NCI-H187 treated with DMSO at 0.1 percent for 48 hours (cell line): ENCODE measurements around the gene C20orf204.

Experiments
- DNase-seq: peaks from one replicate; lab custom pipeline; 2025; lab: John Stamatoyannopoulos, UW

Gene C20orf204

DNA sequence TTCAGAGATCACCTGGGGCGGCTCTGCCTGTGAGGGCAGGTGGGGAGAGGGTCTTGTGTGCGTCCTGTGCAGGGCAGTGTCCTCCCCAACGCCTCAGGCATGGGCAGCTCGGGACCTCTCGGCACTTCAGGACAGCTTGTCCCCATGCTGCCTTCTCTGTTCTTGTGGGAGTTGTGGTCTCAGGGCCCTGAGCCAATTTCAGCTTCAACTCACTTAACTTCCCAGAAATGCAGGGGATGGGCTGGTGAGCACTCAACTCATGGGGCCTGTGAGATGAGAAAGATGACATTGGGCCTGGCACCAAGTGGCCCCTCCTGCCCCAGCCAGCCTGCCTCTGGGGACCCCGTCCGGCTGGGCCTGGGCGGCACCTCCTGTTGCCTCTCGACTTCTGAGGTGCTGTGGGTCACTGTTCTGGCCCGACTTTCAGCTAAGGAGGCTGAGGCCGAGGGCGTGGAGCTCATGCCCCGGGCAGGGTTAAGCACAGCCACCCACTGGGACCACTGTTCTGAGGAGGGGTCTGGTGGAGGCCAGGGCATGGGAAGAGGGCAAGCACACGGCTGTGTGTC, 36.6 kb downstream of the C20orf204 start:
- DNase-seq: no peak

DNA sequence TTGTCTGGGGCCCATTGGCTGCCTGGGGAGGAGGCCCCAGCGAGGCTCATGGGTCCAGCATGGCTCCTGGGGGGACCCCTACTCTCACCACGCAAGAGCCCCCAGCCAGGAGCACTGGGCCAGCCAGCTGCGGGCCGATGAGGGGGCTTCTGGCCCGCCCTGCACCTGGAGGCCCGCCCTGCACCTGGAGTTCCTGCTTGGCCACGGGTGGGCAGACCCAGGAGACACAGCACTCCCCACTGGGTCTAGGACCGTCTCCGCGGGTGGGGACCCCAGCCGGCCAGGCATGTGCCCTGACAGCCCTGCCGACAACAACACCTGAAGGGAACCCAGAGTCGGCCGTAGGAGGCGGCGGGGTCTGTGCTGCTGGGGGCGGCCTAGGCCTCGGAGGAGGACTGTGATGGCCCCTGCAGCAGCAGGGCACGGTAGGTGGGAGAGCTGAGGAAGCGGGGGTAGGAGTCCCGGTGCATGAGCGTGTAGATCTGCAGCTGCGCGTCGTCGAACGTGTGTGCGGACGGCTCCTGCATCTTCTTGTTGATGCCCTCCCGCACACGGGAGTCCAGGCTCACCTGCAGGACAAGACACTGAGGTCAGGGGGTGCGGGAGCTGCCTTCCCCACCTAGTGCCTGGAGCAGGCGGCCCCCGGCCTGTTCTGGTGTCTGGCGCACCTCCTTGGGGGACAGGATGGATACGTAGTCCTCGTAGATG, 37.6 kb downstream of the C20orf204 start:
- DNase-seq: no peak

DNA sequence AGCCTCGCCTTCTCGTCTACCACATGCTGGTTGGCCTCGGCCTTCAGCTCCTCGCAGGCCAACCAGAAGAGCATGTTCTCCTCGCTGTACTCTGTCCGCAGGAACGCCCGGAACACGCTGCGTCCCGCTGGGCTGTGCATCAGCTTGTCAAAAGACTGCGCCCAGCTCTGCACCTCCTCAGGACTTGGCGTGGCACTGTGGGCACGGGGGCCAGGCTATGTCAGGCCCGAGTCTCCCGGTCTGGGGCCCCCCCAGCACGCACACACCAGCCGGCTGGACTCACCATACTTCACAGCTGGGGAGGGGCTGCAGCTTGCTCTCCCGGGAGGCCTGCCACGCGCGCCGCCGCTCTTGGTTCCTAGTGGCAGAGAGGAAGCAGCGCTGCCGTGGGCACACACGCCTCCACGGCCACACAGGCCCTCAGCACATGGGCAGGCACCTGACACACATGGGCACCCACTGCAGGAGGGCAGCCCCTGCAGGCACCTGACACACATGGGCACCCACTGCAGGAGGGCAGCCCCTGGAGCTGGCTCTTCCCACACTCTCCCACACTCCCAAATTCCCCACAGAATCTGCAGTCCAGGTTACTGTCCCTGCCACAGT, 38.3 kb downstream of the C20orf204 start:
- no peak for DNase-seq

DNA sequence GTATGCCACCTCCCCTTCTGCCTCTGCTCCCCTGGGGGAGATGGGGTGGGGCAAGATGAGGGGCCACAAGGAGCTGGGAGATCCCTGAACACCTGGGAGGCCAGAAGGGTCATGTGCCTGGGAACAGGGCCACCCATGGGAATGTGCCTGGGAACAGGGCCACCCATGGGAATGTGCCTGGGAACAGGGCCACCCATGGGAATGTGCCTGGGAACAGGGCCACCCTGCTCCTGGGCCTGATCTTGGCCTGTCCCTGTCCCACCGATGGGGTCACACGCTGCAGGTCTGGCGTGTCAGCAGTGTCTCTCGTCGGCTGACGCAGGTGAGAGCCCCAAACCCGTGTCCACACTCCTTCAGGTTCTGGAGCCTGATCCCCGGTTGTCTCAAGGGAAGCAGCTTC, 39.0 kb downstream of the C20orf204 start:
- DNase-seq: no peak

DNA sequence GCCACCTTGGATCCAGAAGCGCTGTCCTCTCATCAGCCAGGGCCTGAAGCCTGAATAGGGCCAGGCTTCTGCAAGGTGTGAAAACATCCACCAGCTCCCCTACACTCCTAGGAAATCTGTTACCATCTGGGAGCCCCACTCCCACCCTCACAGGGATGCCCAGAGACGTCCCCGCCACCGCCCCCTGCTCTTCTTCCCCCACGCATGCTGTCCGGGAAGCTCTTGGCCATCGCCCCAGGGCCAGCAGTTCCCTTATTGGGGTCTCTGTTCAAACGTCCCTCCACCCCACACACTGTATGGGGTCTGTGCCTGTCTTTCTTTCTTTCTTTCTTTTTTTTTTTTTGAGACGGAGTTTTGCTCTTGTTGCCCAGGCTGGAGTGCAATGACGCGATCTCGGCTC, 39.6 kb downstream of the C20orf204 start:
- no peak for DNase-seq

DNA sequence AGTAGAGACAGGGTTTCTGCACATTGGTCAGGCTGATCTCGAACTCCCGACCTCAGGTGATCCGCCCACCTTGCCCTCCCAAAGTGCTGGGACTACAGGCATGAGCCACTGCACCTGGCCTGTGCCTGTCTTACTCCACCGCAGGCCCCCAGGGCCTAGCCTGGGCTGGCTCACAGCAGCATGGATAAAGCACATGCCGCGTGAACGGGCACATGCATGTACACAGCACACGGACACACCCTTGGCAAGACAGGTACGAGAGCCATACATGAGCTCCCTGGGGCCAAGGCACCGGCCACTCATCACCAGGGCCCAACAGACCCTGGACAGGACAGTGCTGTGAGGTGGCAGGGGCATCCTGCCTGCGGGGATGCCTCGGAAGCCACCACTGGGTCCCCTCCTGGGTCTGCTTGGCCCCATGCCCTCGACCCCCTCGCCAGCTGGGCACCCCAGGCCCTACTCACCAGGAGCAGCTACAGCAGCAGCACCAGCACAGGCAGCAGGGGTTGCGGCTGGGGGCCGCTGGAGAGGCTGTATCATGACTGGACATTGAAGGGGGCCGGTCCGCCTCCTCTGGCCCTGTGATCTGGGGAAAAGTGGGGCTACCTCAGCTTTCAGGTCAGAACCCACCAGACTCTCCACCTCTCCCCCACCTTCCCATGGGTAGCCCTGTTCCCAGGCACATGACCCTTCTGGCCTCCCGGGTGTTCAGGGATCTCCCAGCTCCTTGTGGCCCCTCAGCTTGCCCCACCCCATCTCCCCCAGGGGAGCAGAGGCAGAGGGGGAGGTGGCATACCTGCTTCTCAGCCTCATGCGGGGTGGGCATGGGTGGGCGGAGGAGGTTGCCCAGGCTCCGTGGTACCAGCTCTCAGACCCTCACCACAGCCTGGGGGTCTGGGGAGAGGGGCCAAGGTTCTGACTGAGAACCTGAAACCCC, 40.3 kb downstream of the C20orf204 start:
- DNase-seq: no peak

DNA sequence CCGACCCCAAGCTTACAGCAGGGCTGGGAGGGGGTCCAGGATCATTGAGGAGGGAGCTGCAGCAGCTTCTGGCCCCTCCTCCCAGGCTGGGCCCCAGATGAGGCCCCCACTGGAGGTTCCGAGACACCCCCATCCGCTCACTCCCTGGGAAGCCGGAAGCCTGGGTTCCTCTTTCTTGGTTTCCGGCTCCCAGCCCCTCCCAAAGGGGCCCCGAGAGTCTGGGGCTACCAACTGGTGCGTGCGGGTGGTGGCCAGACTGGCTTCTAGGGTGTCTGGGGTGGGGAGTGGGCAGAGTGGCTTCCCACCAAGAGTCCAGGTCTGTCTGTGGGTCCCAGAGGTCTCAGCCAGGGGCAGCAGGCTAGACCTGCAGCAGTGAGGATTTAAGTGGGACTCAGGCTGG, 41.1 kb downstream of the C20orf204 start:
- no peak for DNase-seq

DNA sequence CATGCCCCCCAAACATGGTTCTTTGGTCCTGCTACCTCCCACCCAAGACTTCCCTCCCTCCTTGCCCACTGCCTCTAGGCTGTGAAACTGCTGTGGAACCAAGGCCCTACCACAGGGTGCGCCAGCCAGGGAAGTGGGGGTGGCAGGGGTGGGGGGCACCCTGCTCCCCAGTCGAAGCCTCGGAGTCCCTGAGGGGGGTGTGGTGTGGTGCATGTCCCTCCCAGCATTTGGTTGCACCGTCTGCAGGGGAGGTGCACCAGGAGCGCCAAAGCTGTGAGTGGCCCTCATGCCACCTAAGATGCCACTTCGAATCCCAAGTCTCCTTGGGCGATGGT, 41.5 kb downstream of the C20orf204 start:
- no peak for DNase-seq

DNA sequence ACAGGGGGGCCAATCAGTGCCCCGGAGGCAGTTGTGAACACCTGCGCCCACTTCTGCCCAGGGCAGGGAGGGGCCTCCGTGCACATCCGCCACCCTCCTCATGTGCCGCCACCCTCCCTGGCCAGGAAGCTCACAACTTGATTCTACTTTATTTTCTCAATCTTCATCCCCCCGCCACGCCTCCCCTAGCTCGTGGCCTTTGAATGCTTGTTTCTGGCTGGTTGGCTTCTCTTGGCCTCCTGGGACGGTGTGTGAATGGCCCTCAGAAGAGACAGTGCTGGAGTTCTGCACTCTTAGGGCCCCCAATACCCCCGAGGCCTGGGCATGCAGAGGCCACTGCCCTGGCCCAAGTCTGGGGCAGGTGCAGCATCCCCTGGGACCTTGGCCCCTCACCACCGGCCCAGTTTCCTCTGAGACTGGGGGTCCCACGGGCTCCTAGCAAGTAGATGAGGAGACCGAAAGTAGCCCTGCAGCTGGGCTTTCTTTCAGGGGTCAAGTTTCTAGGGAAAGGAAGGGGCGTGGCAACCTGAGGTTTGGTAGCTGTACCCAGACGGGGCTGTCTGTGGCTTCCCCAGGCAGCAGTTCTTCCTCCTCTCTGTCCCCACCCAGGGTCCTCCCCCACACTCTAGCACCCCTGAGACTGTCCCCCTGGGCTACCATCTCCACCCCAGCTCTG, 42.0 kb downstream of the C20orf204 start:
- DNase-seq: no peak

DNA sequence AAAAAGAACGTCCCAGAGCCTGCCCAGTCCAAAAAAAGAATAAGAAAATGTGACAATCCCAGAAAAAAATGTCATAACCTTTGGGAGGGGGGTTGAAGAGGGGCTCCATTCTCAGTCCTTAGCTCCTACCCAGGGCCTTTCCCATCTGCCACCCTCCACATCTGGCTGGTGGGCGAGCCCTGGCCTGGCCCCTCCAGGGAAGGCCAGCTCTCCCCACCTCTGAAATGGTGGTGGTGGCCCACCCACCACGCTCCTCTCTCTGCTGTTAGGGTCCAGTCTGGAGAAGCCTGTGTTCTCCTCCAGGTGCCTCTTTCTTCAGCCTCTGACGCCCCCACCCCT, 42.9 kb downstream of the C20orf204 start:
- DNase-seq: no peak

DNA sequence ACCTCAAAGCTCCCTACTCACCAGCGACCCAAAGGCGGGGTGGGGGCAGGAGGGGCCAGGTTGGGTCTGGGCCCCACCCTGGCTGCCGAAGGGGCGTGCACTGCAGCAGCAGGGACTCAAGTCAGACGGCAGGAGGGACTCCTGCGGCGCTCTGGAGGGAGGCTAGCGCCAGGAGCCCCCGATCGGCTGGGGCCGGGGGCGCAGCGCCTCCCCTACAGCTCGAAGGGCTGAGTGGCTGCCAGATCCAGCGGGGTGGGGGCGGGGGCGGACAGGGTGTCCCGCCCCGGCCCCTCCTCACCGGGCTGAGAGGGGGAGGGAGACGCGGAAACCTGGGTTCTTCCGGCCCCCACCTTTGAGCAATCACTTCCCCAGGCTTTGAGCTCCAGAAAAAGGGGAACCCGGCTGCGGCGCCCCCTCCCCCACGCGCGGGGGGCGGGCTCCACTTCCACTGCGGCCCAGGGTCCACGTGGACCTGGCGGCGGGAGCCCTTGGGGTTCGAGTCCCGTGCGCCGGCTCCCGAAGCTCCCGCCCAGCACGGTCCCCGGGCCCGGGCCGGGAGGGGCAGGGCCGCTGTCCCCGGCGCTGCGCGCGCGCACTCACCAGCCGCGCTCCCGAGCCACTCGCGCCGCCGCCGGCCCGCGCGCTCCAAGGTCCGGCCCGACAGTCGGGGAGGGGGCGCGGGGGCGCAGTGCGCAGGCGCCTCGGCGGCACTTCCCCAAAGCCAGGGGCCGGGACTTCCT, 43.5 kb downstream of the C20orf204 start, which contains the start of gene RGS19:
TSS of gene RGS19 (minus strand) at position 246 of the 740 bp plus-strand sequence. CDS start 2,632 bp downstream, outside the sequence.
- no peak for DNase-seq

DNA sequence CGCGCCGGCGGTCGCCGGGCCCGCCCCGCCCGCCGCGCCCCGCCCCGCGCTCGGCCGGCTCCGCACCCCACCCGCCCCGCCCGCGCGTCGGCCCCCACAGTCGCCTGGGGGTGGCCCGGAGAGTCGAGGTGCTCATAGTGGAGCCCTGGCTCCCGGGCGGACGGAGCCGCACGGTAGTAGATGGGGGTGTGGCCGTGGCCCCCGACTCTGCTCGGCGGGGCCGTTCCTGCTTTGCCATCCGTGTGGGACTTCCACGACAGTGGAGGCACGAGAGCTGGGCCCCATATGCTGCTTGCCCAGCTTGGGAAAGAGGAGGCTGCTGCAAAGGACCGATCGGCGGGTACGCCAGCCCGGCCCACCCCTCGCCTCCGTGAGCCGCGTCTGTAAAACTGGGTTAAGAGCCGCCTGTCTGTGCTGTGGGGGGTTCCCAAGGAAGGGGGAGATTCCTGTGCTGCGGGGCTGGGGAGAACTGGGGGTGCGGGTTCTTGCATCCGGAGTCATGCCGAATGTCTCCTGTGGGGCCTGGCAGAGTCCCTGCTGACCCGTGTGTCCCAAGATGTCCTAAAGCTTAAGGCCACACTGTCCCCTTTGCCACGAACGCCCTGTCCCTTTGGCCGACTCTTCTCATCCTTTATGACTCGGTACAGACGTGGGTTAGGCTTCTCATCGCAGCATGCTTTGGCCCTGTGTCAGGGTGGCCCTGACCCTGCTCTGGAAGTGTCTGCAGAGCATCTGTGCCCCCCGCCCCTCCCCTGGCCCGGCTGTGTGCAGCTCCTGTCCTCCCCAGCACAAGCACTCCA, 44.2 kb downstream of the C20orf204 start, which contains the start of gene OPRL1:
TSS of gene OPRL1 (plus strand) at position 70 of the 800 bp plus-strand sequence. CDS start 12,639 bp downstream, outside the sequence.
- DNase-seq: no peak

DNA sequence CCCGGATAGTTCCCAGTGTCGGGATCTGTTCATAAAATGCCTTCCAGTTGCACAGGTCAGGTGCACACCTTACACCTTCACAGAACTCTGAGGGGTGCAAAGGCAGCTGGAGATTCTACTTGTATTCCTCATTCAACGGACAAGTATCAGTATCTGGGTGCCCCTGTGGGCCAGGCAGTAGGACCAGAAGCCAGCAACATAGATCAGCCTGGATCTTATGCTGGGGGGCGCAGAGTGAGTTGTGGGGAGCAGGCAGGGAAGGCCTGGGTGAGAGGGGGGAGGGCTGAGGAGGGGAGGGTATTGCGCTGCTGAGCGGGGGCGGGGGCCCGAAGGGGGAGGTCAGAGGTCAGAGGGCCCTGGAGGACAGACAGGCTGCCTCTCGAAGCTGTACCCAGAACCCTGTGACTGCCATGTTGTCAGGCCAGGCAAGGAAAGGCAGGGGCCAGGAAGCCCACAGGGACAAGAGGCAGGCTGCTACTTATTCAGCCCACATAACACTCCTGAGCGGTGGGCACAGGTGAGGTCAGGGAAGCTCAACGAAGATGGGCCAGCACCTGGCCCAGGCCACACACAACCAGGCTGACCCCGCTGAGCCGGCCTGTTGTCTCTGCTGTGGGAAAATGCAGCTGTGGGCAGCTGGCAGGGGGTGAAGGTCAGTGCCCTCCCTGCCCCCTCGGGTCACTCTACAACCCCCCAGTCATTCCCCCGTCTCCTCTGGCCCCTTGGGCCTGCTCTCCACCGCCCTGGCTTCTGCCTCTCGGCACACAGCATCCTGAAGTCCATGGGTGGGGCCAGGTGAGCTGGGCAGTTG, 45.0 kb downstream of the C20orf204 start:
- DNase-seq: no peak

DNA sequence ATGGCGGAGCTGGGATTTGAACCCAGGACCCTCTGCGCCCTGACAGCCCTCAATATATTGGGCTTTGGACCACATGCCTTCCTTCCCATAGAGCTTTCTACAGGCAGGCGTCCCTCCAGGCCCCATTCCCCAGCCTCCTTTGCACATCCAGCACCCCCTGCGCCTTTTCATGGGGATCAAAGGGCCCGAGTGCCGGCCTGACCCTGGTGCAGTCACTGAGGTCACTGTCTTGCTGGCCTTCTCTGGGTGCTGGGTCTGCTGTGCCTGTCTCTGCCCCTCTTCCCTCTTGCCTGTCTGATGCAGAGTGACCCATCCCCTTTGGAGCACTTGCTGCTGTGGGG, 45.6 kb downstream of the C20orf204 start:
- DNase-seq: no peak

DNA sequence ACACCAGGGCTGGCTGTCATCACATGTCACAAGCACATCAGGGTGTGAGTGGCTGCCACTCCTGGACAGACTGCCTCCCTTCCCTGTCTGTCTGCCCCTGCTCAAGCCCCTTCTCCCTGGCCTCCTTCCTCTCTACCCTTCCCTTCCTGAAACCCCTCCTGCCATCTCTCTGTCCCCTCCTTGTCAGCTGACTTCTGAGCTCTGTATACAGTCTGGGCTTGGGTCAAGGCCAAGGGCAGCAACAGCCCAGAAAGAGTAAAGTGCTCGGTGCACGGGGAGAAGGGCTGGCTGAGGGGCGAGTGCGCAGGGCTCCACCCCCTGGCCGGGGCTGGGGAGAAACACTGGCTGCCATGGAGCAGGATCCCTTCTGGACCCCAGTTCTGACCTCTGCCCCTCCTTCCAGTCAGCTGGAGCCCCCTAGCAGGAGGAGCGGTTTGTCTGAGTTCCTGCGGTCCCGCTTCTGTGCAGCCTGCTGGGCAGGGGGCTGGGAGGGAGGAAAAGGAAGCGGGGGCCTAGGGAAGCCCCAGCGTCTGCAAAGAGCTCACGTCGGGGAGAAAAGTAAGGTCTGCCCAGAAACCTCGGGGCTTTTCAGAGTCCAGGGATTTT, 46.2 kb downstream of the C20orf204 start:
- DNase-seq: no peak

DNA sequence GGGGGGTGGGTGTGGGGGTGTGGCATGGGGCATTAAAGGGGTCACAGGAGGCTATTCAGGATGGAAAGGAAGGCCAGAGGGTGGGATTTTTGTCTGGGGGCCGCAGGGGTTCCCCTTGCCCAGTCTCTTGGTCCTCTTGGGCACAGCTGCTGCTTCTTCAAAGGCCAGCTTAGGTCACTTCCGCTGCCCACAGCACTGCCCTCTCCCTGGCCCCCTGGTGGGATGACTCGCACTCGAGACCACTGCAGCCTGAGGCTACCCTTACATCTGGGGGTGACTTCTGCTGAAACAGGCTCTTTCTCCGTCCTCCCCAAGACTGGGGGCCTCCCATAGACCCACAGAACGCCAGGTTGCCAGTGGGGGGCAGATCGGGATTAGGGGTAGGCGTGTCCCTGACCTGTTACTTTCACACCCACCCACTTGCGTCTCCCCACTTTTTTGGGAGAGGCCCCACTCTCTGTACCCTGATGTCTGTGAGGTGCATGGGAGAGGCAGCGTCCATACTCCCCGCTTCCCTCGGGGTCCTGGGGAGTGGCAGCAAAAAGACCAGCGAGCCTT, 46.9 kb downstream of the C20orf204 start:
- DNase-seq: no peak

DNA sequence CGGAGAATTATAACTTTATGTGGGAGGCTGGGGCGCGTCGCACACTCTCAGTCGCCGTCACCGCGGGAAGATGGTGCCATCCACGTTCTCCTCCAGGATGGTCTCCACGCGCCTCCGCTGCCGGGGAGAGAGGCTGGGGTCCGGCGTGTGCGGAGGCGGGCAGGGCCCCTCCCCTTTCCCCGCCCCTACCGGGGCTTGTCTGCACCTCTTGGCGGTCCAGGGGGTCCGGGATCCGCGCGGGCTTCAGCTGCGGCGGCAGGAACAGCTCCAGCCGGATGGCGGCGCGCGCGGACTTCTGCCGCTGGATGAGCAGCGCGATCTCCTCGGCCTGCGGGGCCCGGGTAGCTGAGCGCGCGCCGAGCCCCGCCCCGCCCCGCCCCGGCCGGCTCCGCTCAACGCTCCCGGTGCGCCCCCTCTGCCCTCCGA, 47.4 kb downstream of the C20orf204 start:
- DNase-seq: no peak

DNA sequence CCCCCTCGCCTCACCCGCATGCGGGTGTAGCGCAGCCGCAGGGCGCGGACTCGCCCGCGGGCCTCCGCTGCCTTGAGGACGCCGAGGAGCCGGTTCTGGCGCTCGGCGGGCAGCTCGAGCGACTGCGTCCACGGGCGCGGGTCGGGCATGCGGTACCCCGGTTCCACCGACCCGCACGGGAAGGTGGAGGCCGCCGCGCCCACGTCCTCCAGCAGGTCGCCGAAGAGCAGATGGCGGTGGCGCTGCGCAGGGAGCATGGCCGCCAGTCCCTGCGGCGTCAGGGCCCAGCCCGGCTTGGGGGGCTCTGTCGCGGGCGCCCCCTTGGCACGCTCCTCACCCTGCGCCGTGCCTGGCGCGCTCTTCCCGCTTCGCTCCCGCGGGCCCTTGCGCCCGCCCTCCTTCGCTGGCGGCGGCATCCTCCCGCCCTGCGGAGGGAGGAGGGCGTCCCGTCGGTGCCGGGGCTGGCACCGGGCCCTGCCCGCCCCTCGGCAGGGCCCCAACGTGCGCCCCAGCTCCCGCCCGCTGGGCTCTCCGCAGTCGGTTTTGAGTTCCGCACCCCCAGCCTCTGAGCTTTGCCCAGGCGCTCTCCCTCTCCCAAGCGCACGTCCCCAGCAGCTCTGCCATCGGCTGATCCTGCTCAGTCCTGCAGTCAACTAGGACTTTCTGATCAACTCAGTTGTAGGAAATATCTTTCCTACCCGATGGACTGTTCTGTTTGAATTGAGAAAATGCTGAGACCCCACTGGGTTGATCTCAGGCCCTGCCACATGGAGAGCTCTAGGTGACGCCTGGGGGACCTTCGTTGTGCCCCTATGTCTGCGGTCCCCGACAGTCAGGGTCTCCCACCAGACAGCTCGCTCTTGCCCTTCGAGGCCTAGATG, 48.1 kb downstream of the C20orf204 start, which contains the start of gene LKAAEAR1:
TSS of gene LKAAEAR1 (minus strand) at position 595 of the 881 bp plus-strand sequence. CDS start at position 416, 179 bp downstream.
- no peak for DNase-seq
